Nephron (organoid): Measurements from ENCODE around the gene ADGB.
A peak's percentile ranks its signal among the peaks of the same experiment; 100 is the strongest.

ENCODE experiments used
- H3K27ac Mint-ChIP-seq, 3 experiments: 2 replicates each; pipeline ENCODE4 v1.8.0; 2020; ENCODE audit warnings: mixed read lengths in 3 of 3, mild to moderate bottlenecking in 2 of 3, moderate library complexity in 1 of 3
- H3K27me3 Mint-ChIP-seq: 2 replicates; pipeline ENCODE4 v1.8.0; 2021; ENCODE audit warnings: low read depth, mild to moderate bottlenecking, moderate library complexity, mixed read lengths
- H3K36me3 Mint-ChIP-seq: 2 replicates; pipeline ENCODE4 v1.8.0; 2020; ENCODE audit warnings: low read depth, mixed read lengths
- H3K4me1 Mint-ChIP-seq: 2 replicates; pipeline ENCODE4 v1.8.0; 2020; ENCODE audit warnings: mixed read lengths
- H3K4me3 Mint-ChIP-seq, 3 experiments: 2 replicates each; pipeline ENCODE4 v1.8.0; 2020; ENCODE audit warnings: mild to moderate bottlenecking in 3 of 3, mixed read lengths in 3 of 3, moderate library complexity in 2 of 3
- H3K9me3 Mint-ChIP-seq: 2 replicates; pipeline ENCODE4 v1.8.0; 2020; ENCODE audit warnings: mixed read lengths
- TF ChIP-seq, protein P1 (sequence below), 3 experiments: fragments of 200-600 bp; sonication (generic); IDR thresholded peaks; one replicate each; pipeline ENCODE4 v1.5.0; 2021; ENCODE audit warnings: antibody characterized with exemption in 3 of 3; ENCODE audit not compliant: unreplicated experiment in 3 of 3

The ADGB gene

DNA sequence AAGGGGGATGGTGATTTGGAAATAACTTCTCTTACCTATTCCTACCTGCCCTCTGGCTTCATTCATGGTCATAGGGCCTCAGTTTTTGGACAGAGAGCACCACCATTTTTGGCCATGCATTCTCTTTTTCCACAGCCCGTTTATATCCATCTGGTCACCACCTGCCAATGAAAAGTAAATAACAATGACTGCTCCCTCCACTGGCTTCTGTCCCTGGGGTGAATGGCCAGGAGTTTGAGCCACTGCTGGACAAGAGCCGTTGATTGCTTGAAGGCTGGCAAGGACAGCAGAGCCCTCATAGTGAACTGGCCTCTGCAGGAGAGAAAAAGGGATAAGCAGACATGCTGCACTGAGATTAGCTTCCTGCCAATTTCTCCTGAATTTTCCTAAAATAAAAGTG lies 261.8 kb downstream of the ADGB start:
- TF ChIP-seq, protein P1, sequence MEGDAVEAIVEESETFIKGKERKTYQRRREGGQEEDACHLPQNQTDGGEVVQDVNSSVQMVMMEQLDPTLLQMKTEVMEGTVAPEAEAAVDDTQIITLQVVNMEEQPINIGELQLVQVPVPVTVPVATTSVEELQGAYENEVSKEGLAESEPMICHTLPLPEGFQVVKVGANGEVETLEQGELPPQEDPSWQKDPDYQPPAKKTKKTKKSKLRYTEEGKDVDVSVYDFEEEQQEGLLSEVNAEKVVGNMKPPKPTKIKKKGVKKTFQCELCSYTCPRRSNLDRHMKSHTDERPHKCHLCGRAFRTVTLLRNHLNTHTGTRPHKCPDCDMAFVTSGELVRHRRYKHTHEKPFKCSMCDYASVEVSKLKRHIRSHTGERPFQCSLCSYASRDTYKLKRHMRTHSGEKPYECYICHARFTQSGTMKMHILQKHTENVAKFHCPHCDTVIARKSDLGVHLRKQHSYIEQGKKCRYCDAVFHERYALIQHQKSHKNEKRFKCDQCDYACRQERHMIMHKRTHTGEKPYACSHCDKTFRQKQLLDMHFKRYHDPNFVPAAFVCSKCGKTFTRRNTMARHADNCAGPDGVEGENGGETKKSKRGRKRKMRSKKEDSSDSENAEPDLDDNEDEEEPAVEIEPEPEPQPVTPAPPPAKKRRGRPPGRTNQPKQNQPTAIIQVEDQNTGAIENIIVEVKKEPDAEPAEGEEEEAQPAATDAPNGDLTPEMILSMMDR (IDR thresholded peaks at IDR 0.05; ENCODE audit: unreplicated experiment in 3 of 3), result no peak
- H3K9me3 Mint-ChIP-seq, result no peaks in the 10 kb centered on the region
- H3K36me3 Mint-ChIP-seq, result no peaks in the 10 kb centered on the region
- H3K4me1 Mint-ChIP-seq, result peaks cover 37% of the 10 kb centered on the region
- no peak overlapping the region for H3K4me3 Mint-ChIP-seq
- no peak overlapping the region for H3K27ac Mint-ChIP-seq
- peaks cover 21% of the 10 kb centered on the region for H3K27me3 Mint-ChIP-seq

DNA sequence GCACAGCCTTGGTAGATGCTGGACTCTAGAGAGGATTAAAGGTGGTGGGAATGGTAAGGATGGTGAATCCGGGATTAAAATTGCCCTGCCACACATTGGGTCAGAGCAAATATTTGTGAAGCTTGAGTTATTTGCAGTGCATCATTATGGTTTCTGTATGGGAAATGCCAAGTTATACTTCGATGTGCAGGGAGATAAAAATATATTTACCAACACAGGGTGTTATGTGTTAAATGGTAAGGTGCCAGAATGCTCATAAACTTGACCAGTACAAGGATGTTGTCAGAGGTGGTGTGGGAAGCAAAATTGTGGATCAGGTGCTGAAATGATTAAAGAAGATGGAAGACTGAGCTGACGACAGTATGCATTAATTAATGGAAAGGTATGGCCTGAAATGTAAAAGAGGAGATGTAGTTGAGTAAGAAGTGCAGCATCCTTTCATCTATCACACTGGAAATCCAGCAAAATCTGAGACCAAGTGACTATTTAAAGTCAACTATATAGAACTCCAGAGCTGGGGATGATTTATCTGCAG lies 262.3 kb downstream of the ADGB start:
- TF ChIP-seq, protein P1 (IDR thresholded peaks at IDR 0.05; ENCODE audit: unreplicated experiment in 3 of 3), result no peak
- Mint-ChIP-seq H3K9me3 (no peaks in the 10 kb centered on the region), H3K27me3 (peaks cover 18% of the 10 kb centered on the region), H3K27ac (peak overlapping the region in 1 of 3 experiments; percentile 4), H3K4me3 (no peak overlapping the region), H3K36me3 (no peaks in the 10 kb centered on the region), H3K4me1 (peaks cover 42% of the 10 kb centered on the region)

DNA sequence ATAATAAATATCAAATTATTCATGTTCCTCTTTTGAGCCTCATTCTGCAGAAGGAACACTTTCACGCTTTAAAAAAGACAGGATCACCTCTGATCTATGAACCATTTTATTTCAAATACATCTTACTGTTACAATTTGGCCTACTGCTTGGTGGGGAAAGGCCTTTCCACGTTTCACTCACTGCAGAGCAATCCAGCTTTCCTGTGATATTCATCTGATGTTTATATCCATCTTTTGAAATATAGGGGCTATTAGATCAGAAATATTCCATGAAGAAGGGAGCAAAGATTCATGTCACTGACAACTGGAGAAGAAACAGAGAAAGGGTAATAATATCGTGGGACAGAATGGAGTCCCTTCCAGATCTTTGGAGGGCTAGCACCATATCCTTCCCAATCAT lies 262.9 kb downstream of the ADGB start:
- H3K27ac Mint-ChIP-seq, result no peak overlapping the region
- TF ChIP-seq, protein P1 (IDR thresholded peaks at IDR 0.05; ENCODE audit: unreplicated experiment in 3 of 3), result no peak
- H3K4me3 Mint-ChIP-seq, result no peak overlapping the region
- no peaks in the 10 kb centered on the region for H3K36me3 Mint-ChIP-seq
- H3K9me3 Mint-ChIP-seq, result no peaks in the 10 kb centered on the region
- H3K27me3 Mint-ChIP-seq, result peaks cover 18% of the 10 kb centered on the region
- peaks cover 44% of the 10 kb centered on the region for H3K4me1 Mint-ChIP-seq

DNA sequence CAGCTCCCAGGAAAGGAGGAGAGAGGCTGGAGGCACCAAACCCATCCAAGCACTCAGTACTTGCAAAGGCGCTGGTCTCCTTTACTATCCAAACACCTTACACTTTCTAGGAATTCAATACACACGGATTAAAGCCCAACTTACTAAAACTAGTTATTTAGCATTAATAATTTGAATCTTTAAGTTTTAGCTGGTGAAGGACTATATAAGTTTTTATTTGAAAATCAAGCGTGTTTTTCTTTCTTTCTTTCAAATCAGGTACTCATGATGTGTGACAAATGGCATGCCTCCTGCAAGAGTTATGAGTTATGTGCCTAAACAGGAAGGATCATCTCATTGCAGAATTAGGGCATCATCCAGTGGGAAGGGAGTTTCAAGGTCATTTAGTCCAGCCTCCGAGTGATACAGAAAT lies 263.7 kb downstream of the ADGB start:
- Mint-ChIP-seq H3K36me3 (no peaks in the 10 kb centered on the region), H3K4me1 (peaks cover 40% of the 10 kb centered on the region), H3K27me3 (peaks cover 14% of the 10 kb centered on the region)

DNA sequence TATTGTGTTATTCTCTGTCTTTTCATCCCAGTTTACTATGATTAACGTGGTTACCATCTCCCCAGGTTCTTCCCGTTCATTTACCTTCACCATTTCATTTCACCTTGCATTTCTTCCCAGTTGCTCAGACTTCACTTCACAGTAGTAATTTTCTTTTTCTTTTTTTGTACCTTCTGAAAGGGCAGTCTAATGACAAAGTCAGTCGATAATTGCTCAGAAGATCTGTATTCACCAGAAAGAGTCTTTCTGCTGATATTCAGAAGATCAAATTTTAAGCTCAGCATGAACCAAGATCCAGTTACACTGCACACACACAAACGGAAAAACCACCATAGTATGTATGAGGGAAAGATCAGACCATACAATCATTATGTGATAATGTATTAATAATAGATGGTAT lies 265.5 kb downstream of the ADGB start:
- no peaks in the 10 kb centered on the region for H3K36me3 Mint-ChIP-seq

More for the DNA sequence above, 263.7 kb downstream of the ADGB start:
- TF ChIP-seq, protein P1 (IDR thresholded peaks at IDR 0.05; ENCODE audit: unreplicated experiment in 3 of 3), result no peak
- no peak overlapping the region for H3K27ac Mint-ChIP-seq
- no peak overlapping the region for H3K4me3 Mint-ChIP-seq
- H3K9me3 Mint-ChIP-seq, result no peaks in the 10 kb centered on the region

DNA sequence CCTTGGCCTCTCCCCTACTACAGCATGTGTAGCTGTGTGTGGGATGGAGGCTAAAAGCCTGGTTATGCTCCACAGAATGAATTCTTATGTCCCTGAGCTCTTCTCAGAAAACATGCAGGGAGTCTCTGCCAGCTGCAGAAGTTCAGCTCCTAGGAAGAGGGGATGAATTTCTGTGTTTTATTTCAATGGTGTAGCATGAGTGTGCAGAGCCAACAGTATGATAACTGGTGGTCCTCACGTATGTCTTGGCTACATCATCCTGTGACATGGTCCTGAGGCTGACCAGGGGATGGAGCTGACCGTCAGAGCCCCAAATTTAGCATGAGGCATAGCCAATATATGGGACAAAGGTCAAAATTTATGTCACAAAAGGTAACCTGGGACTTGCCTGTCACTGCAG lies 266.1 kb downstream of the ADGB start:
- H3K27ac Mint-ChIP-seq, result no peak overlapping the region
- no peaks in the 10 kb centered on the region for H3K36me3 Mint-ChIP-seq
- TF ChIP-seq, protein P1 (IDR thresholded peaks at IDR 0.05; ENCODE audit: unreplicated experiment in 3 of 3), result no peak

More for the DNA sequence above, 265.5 kb downstream of the ADGB start:
- Mint-ChIP-seq H3K27ac (no peak overlapping the region), H3K4me3 (no peak overlapping the region), H3K27me3 (peaks cover 12% of the 10 kb centered on the region), H3K4me1 (peaks cover 47% of the 10 kb centered on the region), H3K9me3 (no peaks in the 10 kb centered on the region)
- TF ChIP-seq, protein P1 (IDR thresholded peaks at IDR 0.05; ENCODE audit: unreplicated experiment in 3 of 3), result no peak

More for the DNA sequence above, 266.1 kb downstream of the ADGB start:
- H3K9me3 Mint-ChIP-seq, result no peaks in the 10 kb centered on the region
- H3K27me3 Mint-ChIP-seq, result peaks cover 9% of the 10 kb centered on the region
- peaks cover 47% of the 10 kb centered on the region for H3K4me1 Mint-ChIP-seq
- no peak overlapping the region for H3K4me3 Mint-ChIP-seq
